Measurements from ENCODE around the gene HOTAIR.

The HOTAIR gene

DNA sequence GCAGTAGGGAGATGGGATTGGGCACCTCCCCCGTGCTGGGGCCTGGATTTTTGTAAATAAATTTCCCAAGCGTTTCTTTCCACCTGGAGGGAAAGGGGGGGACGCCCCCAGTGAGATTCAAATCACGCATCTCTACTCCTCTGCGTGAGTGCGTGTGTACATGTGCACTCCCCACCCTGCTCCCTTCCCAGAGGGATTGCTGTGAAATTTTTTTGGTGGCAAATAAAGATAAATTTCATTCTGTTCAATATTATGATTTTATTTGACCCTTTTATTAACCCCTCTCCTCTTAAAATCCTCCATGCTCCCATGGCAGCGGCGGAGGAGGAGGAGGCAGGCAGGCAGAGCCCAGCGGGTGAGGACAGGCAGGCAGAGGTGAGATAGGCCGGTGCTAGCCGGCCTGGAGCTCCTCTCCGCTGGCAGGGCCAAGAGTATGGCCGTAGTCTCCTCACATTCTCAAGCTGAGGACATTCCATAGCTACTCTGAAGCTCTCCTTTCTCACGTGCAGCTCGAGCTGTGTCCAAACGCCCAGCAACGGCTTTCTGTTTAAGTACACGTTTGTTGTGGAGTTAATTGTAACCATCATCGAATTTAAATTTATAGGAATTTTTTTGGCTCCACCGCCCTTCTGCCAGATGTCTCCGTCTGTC is 1.5 kb upstream of the HOTAIR start:
- DNase-seq (ENCODE audit: low read depth in 2 of 2) = no peak

DNA sequence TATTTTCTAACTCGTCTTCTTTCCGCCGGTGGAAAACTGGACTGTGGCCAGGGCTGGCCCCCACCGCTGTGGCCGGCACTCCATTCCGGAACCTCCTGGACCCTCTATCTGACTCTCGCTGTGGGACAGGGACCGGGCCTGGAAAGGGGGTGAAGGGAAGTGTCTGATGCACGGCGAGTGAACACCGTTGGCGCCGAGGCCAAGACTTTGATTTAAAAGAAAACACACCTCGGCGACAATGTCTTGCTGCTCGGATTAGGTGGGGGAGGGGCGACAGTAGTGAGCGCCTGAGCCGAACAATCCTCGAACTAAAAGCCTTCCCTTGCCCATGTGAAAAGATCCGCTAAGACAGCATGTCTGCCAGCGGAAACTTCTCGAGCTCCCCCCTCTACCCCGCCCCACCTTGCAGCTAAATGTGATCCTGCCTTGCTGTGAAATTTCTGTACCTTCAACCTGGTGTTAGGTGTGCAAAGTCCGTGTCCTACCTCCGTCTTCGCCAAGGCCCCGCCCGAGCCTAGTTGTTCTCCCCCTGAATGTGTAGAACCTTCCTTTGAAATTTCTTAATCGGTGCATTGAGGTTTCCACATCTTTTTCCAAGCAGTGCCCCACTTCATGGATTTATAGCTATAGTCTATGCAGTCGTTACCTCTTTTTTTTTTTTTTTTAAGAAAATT is 862 bp upstream of the HOTAIR start:
- no peak for DNase-seq (ENCODE audit: low read depth in 2 of 2)

DNA sequence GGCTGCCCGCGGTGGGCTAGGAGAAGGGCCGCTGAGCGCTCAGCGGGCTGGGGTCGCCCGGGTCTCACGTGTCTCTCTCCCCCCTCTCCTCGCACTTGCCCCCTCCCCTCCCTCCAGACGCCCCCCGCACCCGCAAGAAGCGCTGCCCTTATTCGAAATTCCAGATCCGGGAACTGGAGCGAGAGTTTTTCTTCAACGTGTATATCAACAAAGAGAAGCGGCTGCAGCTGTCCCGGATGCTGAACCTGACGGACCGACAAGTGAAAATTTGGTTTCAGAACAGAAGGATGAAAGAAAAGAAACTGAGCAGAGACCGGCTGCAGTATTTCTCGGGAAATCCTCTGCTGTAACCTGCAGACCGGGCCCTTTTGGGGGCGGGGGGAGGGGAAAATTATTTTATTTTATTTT is 314 bp upstream of the HOTAIR start:
- no peak for DNase-seq (ENCODE audit: low read depth in 2 of 2)

DNA sequence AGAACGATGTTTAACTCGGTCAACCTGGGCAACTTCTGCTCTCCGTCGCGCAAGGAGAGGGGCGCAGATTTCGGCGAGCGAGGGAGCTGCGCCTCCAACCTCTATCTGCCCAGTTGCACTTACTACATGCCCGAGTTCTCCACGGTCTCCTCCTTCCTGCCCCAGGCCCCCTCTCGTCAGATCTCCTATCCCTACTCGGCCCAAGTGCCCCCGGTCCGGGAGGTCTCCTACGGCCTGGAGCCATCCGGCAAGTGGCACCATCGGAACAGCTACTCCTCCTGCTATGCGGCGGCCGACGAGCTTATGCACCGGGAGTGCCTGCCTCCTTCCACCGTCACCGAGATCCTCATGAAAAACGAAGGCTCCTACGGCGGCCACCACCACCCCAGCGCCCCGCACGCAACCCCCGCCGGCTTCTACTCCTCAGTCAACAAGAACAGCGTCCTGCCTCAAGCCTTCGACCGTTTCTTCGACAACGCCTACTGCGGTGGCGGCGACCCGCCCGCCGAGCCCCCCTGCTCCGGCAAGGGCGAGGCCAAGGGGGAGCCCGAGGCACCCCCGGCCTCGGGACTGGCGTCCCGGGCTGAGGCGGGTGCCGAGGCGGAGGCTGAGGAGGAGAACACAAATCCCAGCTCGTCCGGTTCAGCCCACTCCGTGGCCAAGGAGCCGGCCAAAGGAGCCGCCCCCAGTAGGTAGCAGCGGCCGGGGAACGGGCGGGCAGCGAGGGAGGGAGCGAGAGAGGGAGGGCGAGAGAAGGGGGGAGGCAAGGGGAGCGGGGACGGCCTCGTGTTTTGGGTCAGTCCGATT is 1.3 kb downstream of the HOTAIR start:
- no peak for DNase-seq (ENCODE audit: low read depth in 2 of 2)

DNA sequence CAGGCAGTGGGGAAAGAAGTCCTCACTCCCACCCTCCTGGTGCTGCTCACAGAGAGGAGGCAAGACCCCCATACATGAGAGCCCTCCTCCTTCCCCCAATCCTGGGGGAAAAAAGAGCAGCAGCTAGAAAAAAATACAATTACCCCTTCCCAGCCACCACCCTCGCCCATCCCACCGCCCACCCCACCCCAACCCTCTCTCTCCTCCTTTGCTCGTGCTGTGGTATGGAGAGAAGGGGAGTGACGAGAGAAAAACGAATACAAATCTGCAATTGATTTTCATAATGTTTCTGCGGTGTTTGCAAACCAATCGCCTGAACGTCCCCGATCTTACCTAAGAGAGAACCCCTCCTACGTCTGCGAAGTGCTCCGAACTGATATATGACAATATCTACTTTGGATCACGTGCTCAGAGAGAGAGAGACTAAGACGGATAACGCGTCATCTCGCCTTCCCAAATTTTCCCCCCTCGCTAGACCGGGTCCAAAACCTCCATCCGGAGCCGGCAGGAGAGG is 2.0 kb downstream of the HOTAIR start, which contains the start of gene HOXC11:
HOXC11 (plus strand) TSS at position 405 of the 514 bp plus-strand sequence. CDS start 116 bp downstream, outside the sequence.
- DNase-seq (ENCODE audit: low read depth in 2 of 2) = no peak

DNA sequence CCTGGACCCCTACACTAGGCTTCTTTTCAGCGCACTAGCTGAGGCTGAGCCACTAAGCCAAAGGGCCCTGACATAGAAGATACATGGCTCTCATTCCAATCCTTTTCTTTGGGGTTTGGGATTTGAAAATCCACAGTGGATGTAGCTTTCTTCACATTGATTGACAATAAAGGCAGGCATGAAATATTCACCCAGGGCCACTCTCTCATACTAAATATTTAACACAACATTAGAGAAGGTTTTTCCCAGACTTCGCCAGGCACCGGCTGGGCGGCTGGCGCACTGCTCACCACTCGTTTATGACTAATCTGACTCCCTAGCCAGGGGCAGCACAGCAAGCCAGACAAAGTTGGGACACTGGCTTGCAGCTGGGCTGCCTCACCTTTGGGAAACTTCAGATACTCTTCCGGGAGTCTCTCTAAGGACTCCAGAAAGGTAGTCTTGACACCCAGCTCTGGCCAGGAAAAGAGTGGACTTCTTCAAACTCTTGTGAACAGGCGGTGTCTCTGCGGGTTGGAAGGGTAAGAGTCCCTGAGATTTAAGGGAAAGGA is 2.5 kb downstream of the HOTAIR start:
- no peak for DNase-seq (ENCODE audit: low read depth in 2 of 2)

DNA sequence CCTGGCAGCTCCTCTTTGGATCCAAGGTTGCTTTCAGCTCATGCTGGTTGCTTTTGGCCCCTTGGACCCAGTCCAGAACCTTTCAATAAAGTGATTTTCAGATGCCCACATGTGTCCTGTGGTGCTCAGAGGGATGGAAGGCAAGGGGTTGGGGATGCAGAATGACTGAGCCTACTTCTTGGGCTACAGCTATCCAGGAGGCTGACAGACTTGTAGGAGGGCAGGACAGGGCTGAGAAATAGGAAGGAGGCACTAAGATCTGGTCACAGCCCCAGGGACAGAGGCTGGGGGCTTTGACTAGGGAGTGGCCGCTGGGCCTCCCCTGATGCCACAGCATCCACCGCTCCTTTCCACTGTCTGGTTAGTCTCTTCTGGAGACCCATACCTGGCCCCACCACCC is 3.1 kb downstream of the HOTAIR start:
- no peak for DNase-seq (ENCODE audit: low read depth in 2 of 2)

DNA sequence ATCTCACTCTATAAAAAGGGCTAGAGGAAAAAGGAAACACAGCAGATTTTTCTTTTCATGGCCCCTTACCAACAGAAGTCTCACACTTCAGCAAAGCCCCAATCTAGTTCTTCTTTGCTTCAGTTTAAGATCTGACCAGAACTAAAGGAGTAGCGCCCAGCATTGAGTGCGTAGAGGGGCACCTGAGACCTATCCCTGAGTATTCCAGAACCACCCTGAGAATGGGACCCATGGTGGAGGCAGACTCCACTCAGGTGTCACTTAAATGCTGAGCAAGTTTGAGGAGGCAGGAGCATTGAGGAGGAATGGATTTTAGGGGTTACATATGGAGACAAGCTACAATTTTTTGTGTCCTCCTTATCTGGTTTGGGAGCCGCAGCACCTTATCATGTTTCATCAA is 3.6 kb downstream of the HOTAIR start:
- no peak for DNase-seq (ENCODE audit: low read depth in 2 of 2)

DNA sequence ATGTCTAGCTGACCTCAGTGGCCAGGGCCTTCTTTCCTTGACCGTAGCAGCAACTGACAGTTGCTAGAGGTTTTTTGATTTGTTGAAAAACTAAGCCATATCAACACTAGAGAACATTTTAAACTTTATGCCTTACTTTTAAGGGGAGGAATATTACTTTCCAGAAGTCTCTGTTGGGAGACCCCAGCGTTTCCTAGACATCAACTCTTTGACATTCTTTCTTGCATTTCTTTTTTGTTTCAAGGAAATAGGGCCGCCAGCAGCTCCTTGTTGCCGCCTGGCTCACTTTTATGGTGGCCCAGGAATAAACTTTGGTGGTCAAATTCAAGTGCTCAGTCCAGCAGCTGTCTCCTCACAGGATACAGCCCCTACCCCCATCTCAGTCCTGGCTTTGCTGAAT is 4.3 kb downstream of the HOTAIR start:
- no peak for DNase-seq (ENCODE audit: low read depth in 2 of 2)

DNA sequence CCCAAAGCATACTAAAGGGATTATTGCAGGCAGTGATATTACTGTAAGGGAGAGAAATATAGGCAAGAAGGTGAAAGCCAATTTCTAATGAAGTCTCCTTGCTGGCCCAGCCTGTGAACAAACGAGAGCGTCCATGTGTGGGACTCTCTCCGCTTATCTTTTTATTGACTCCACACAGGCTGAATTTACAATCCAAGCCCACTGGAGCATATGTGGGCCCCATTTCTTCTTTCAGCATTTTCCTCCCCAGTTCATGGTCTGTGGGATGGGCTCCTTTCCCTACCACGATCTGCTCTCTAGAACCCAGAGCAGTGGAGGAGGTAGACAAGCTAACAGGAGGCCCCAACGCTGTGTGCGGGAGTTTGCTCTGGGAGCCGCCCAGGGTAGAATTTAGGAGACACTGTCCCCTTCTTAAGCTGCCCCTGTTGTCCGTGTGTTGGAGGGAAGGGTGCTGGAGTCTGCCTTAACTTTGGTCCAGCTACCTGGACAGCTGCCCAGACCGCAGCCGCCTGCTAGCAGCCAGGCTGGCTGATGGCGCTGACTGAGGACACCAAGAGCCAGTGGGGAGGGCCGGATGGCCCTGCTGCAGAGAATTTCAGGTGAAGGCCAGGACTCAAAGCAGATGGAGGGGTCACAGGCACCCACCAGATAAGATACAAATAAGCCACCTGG is 5.0 kb downstream of the HOTAIR start:
- DNase-seq (ENCODE audit: low read depth in 2 of 2) = no peak

DNA sequence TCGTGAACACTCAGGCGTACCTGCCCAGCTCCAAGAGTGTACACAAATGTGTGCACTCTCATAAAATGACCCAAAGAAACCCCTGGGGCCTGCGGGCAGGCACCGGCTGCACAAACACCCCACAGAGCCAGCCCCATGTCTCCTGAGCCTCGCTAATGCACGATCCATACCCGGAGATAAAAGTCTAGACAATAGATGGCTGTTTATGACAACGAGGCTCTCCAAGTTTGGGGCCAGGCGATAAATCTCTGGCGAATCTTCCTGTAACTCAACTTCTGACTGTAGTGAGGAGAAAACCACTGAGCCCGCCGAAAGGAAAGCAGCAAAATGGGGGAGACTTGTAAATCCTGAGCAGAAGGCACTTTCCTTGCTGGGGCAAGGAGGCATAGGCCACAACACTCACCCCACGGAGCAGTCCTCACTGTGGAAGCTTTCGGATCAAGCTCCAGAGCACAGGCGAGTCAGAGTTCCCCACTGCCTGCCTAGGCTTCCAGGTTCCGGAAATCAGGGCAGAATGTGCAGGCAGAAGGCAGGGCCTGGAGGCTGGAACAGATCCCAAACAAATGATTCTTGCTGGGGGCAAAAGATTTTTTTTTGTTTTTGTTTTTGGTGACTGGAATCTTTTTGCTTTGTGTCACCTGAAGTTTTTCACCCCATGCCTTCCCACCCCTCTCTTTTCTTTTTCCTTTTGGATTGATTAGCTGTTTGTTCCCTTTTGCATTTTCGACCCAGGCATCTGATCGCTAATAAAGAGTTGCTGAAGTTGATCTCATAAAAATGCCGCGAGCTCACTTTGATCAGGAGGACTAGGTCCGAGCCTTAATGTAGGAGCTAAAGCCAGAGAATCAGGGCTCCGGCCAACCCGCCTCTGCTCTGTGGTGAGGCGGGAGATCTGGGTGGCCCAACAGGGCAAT is 6.3 kb downstream of the HOTAIR start:
- no peak for DNase-seq (ENCODE audit: low read depth in 2 of 2)

DNA sequence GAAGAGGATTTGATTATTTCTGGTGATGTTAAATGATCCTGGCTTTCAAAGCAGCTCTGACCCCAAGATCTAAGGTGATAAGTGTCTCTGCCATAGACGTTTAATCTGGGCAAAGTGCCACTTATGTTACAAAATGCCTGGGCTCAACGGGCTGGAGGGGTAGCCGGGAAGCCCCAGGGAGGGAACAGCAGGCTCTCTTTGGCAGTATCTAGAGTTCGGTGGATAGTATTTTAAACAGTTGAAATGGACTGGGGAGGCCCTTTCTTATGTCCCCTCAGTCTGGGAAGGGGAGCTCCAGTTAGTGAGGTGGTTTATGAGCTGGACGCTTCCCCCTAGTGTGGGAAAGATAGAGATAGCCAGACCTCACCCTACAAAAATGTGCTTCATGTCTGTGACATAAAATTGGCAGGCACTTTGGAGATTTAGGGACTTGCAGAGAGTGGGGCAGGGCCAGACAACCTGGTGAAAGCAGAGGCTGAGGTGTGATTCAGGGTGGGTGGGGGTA is 7.3 kb downstream of the HOTAIR start:
- DNase-seq (ENCODE audit: low read depth in 2 of 2) = no peak

DNA sequence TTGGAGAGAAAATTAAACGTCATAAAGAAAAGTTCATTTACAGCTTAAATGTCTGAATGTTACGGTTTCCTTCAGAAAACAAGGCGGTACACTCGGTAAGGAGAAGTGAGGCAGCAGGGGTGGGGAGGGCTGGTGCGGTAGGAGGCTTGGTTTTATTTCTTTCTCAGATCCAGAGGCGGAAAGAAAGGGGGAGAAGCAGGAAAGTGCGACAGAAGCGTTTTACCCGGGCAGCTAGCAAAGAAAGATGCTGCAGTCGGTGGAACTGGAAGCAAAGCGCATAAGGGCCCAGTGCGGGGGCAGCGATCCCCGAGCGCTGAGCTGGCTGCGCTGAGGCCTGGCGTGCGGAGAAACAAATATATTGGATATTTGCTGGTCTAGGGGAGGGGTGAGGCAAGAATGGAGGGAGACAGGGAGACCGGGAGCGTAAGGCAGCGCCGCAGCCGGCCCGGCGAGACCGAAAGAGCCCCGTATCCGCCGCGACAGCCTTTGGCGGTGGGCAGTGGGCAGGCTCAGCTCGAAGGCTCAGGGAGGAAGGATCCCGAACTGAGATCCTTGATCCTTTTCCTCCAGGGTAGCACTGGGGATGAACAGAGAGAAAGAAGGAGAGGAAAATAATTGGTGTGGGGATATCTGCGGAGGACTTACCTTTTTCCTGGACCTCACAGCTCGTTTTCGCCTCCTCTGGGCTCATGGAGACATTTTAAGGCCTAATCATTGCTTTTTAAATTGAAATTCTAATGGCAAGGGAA is 8.2 kb downstream of the HOTAIR start:
- no peak for DNase-seq (ENCODE audit: low read depth in 2 of 2)

DNA sequence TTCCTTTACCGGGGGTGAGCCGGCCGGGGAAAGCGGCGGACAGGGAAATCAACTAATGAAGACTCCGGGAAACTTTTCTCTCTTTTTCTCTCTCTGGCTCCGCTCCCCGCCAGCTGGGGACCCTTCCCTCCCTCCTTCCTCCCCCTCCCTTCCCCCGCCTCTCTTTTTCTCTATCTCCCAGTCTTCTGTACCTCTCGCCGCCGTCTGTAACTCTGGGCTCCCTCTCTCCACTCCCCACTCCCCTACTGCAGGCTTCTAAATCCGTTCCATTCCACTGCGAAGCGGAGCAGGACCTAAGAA is 8.7 kb downstream of the HOTAIR start:
- no peak for DNase-seq (ENCODE audit: low read depth in 2 of 2)

DNA sequence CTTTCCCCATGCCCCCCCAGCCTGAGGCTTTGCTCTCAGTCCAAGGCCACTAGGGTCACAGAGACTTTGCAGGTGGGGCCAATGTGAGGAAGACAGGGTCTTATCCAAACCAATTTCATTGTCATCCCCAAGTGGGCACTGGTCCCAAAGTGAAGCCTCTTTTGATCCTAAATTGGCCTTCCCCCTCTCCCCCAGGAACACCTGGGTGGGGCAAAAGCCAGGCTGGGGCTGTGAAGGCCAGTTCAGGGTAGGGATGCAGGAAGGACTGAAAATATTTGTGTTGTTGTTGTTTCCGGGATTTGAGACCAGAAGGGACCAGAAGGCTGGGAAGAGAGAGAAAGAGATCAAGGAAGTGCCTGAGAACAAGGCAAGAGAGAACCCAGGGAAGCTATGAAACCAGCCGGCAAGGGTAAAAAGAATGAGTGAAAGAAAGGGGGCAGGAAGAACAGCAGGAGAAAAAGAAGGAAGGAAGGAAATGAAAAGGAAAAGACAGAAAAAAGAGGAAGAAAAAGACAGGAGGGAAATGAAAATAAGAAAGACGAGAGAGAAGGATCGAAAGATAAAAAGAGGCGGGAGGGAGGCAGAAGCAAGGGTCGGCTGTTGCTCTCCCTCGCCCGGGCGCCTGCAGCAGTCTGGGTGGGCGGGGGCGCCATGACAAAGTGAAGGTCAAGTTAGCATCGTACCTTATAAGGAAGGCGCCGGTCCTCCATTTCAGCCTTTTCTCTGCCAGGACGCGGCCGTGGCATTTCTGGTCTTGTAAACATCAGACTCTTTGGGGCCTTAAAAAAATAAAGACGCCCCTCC is 9.3 kb downstream of the HOTAIR start:
- DNase-seq (ENCODE audit: low read depth in 2 of 2) = no peak

DNA sequence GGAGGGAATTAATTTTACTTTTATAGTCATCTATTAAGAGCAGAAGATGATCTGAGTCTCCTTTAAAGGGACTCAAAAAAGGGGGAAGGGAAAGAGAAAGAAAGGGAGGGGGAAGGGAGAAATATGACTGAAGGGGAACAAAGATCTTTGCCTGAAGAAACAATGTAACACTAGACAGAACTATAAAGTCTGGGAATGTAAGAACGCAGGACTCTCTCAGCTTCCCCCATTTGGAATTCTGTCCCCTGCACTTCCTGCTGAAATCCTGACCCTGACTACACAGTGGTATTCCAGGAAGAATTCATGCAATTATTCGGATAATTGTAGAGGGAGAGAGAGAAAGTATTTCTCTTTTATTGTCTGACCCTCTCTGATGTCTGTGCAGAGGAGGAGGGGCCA is 10.4 kb downstream of the HOTAIR start:
- DNase-seq (ENCODE audit: low read depth in 2 of 2) = no peak

DNA sequence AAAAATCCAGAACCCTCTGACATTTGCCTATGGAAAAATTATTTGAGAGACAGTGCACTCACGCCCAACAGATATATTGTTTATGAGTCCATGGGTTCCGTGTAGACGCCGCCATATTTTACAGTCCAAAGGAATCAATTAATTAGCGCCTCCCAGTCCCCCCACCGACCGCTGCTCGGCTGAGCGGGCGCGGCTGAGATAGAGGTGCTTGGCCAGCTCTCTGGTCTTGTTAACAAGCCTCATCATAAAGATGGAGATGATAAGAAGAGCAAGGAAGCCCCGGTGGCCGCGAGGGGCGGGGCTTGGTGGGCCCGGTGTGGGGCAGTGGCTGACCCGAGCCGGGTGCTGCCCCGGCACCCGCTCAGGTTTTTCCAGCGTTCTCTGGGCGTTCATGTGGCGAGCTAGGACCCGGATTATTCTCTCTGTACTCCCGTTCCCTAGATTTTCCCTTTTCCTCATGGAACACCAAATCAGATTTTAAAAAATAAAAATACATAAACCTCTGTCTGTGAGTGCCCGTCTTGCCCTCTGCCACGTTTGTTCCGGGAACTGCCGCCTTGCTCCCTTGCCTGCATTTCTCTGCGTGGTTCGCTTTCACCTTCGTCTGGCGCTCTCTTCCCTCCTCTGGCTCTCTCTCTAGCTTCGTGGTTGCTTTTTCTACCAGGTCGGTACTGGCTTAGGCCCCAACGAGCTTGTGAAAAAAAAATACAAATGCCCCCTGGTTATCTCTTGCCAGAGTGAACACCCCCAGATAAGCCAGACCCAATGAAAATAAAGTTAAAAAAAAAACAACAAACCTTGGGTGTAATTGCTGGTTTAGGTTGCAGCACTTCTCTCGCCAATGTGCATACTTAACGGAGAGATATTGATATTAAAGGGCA is 11.1 kb downstream of the HOTAIR start:
- no peak for DNase-seq (ENCODE audit: low read depth in 2 of 2)

DNA sequence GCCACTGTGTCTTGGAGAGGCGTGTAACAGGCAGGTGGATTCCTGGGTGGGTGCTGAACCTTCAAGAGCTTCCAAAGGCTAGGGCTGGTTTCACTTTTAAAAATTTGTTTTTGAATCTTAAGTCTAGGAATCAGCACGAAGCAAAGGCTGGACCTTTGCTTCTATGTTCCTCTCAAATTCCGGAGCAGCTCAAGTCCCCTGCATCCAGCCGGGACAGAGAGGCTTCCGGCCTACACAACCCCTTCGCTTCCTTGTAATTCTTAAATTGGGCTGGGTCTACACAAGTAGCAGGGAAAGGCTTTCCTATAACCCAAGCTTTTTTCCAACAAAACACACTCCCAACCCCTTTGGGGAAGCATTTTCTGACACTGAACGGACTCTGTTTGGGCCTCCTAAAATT is 11.7 kb downstream of the HOTAIR start:
- DNase-seq (ENCODE audit: low read depth in 2 of 2) = no peak

All from stimulated activated CD4-positive, alpha-beta T cell treated with anti-CD3 and anti-CD28 coated beads, Interleukin-4, amount 100 ng/mL, for 48 hours (primary cell).